AG04450 (cell line): Measurements from ENCODE around the gene CST9L. TPM values are rescaled to one million over a fixed set of nuclear protein-coding genes. Genes with fewer than 3 reads are reported as not detected.

ENCODE experiments used
- CTCF ChIA-PET: fragments of 300-600, 350-600 bp; formaldehyde crosslinking; extraction: SDS; loops from one replicate; lab custom pipeline; 2022; ENCODE audit warnings: antibody characterized with exemption, inconsistent platforms; lab: Charles Lee
- POLR2A ChIA-PET: fragments of 350-600 bp; formaldehyde crosslinking; extraction: SDS; loops from one replicate; lab custom pipeline; 2021; ENCODE audit warnings: antibody characterized with exemption, inconsistent platforms; lab: Yijun Ruan, JAX
- DNase-seq: peaks from one replicate; pipeline ENCODE4 v3.0.0-alpha.2; 2011; ENCODE audit warnings: low read depth, low spot score
- H3K27ac ChIP-seq: one replicate; pipeline ENCODE4 v1.5.1; 2012; ENCODE audit warnings: low read depth, low read length, control low read depth
- H3K27me3 ChIP-seq: one replicate; pipeline ENCODE4 v1.6.0; 2012; ENCODE audit warnings: low read length; ENCODE audit not compliant: control insufficient read depth, insufficient read depth
- H3K4me3 ChIP-seq: 2 replicates; pipeline ENCODE4 v1.5.1; 2011; ENCODE audit warnings: mild to moderate bottlenecking, low read depth, low read length, control low read depth
- H3K9me3 ChIP-seq: 2 replicates; pipeline ENCODE4 v1.5.1; 2012; ENCODE audit warnings: low read length; ENCODE audit not compliant: control insufficient read depth, insufficient read depth
- CTCF ChIP-seq: IDR thresholded peaks from 2 replicates; pipeline ENCODE4 v1.5.1; 2011; ENCODE audit warnings: low read depth, low read length, control low read depth, inconsistent platforms
- polyA minus RNA-seq: library from RNA; depleted of rRNA, polyadenylated mRNA; stranded (reverse); fragments of >200 nt; gene quantifications from 2 replicates; pipeline ENCODE4 v1.2.3, GENCODE V29; 2011; rRNA and poly(A)+ RNA removed
- polyA plus RNA-seq: library from polyadenylated mRNA; depleted of rRNA; stranded (reverse); fragments of >200 nt; gene quantifications from 2 replicates; pipeline ENCODE4 v1.2.3, GENCODE V29; 2011; rRNA removed

The CST9L gene
- polyA plus RNA-seq (not detected in 2 replicates), polyA minus RNA-seq (not detected in 2 replicates)

- Histone ChIP-seq H3K27ac (no peak within 1 kb of the TSS), H3K27me3 (no peaks in the 10 kb centered on the region), H3K9me3 (no peaks in the 10 kb centered on the region), H3K4me3 (no peak within 1 kb of the TSS)
- TF ChIP-seq CTCF, result no peak
- no peak for DNase-seq
- ChIA-PET CTCF (no interaction called here), POLR2A (no interaction called here)
Observed at GRCh38 chr20:23568320-23568970, at the start of gene CST9L. TSS of gene CST9L (minus strand) at chr20:23568484. CDS start at chr20:23568450, 34 bp downstream.

- no peak for DNase-seq
- Histone ChIP-seq H3K27ac (no peak overlapping the region), H3K27me3 (peaks cover 22% of the 10 kb centered on the region), H3K9me3 (no peaks in the 10 kb centered on the region), H3K4me3 (no peak overlapping the region)
- ChIA-PET POLR2A (no interaction called here), CTCF (interaction anchor here (1.5 kb wide), 1 partner anchor 173 kb away, joined by 5 read pairs; no protein-coding TSS in a partner anchor)
- no peak for TF ChIP-seq CTCF
Observed at GRCh38 chr20:23614163-23614562, 45.9 kb upstream of the CST9L start.

- CTCF ChIA-PET, result interaction anchor here (0.6 to 1.5 kb wide), 2 partner anchors 171 to 172 kb away, joined by 3 to 5 read pairs; no protein-coding TSS in a partner anchor
- TF ChIP-seq CTCF, result no peak
- H3K9me3 ChIP-seq, result no peaks in the 10 kb centered on the region
- H3K27ac ChIP-seq, result no peak overlapping the region
- no peak overlapping the region for H3K4me3 ChIP-seq
- POLR2A ChIA-PET, result no interaction called here
- H3K27me3 ChIP-seq, result peaks cover 22% of the 10 kb centered on the region
- DNase-seq, result no peak
Observed at GRCh38 chr20:23613676-23614075, 45.4 kb upstream of the CST9L start.

- H3K4me3 ChIP-seq, result no peak overlapping the region
- CTCF ChIA-PET, result no interaction called here
- no peak overlapping the region for H3K27ac ChIP-seq
- no peak for DNase-seq
- H3K27me3 ChIP-seq, result peaks cover 25% of the 10 kb centered on the region
- no peaks in the 10 kb centered on the region; the same call in 1 of the 2 replicates for H3K9me3 ChIP-seq
- no peak for TF ChIP-seq CTCF
- POLR2A ChIA-PET, result no interaction called here
Observed at GRCh38 chr20:23612396-23612795, 44.1 kb upstream of the CST9L start.

GRCh38 chr20:23609486-23610109 is 41.3 kb upstream of the CST9L start:
- no peak for DNase-seq
- H3K27me3 ChIP-seq, result peaks cover 31% of the 10 kb centered on the region
- H3K4me3 ChIP-seq, result no peak overlapping the region
- ChIA-PET CTCF (interaction anchor here (9.6 kb wide), 1 partner anchor 167 kb away, joined by 95 read pairs; no protein-coding TSS in a partner anchor), POLR2A (no interaction called here)
- no peaks in the 10 kb centered on the region; the same call in 1 of the 2 replicates for H3K9me3 ChIP-seq
- no peak for TF ChIP-seq CTCF
- H3K27ac ChIP-seq, result no peak overlapping the region
